GM19328 (cell line): ENCODE measurements around the gene GSC2.

Source experiments
- ATAC-seq: cut with Tn5 transposase; IDR thresholded peaks from one replicate; pipeline ENCODE4 v1.9.1; 2021; ENCODE audit warnings: mild to moderate bottlenecking, moderate library complexity; ENCODE audit not compliant: unreplicated experiment

GSC2 gene

DNA sequence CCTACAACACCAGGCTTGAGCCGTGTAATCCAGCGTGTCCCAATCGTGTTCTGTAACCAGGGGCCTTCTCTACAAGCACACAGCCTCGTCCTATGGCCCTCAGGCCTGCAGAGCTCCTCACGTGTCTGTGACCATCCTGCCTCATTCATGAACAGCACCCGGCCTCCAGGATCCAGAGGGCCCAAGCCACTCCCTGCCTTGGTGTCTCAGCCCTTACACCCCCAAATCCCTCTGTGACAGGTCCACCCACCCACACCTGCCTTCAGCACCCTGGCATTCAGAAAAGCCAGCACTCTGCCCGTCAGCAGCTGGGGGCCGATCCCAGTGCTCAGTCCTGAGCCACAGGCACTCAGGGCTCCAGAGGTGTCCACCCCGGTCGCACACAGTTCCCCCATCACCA lies 13.2 kb downstream of the GSC2 start:
- no peak for ATAC-seq

DNA sequence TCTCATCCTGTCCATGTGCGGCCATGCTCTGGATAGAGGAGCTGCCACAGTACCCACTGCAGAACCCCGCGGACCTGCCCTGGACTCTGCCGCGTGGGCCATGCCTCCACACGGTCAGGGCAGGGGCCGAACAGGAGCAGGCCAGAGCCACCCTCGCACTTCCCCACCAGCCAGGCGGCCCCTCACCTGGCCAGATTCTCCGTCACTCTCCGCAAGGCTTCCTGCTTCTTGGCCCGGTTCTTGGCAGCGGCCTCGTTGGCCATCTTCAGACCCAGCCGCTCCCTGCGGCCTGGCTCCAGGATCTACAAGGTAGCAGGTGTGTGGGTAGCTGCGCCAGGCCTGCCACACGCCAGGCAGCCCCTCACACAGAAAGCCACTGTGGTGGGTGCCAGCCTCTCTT lies 15.2 kb downstream of the GSC2 start:
- ATAC-seq, result no peak

- ATAC-seq, result no peak
These were observed 15.8 kb downstream of the GSC2 start for GRCh38 chr22:19134176-19134831.

DNA sequence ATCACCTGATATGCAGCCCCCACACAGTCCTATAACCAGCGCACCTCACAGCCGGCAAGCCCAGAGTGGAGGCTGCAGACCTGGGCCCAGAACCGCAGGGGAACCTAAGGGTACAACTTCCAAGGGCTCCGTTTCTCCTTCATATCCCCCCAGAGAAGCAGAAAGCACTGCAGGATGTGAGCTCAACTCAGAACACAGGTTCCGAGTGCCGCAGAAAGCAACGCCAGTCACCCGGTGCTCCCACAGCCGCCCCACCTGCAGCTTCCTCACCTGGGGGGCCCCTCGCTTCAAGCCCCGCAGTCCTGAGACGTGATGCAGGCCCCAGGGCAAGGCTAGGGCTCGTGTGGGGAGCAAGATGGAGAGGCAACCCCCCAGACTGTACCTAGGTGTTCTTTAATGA lies 16.5 kb downstream of the GSC2 start:
- ATAC-seq, result no peak

GRCh38 chr22:19132693-19133400 lies 17.2 kb downstream of the GSC2 start:
- no peak for ATAC-seq

GRCh38 chr22:19132153-19132552 lies 17.9 kb downstream of the GSC2 start:
- no peak for ATAC-seq

GRCh38 chr22:19131685-19132015 lies 18.4 kb downstream of the GSC2 start:
- no peak for ATAC-seq

DNA sequence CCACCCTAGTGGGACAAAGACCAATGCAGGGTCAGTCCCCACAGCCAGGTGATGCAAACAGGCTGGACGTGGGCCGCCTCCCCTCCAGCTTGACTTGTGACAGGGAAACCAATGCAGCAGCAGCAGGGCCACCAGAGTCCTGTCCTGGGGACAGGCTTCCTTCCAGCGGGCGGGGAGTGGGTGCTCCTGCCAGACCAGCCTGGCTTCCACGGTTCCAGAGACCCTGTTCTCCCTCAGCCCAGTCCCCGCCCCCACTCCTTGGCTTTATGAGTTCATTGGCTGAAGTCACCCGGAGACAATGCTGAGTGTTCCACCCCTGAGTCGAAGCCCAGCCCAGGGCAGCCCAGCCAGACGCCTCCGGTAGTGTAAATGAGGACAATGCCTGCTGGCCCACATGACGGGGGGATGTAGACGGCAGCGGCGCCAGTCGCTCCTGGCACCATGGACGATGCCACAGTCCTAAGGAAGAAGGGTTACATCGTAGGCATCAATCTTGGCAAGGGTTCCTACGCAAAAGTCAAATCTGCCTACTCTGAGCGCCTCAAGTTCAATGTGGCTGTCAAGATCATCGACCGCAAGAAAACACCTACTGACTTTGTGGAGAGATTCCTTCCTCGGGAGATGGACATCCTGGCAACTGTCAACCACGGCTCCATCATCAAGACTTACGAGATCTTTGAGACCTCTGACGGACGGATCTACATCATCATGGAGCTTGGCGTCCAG lies 19.0 kb downstream of the GSC2 start, which contains the start of gene TSSK2:
TSS of gene TSSK2 (plus strand) at position 350 of the 726 bp plus-strand sequence. CDS start at position 442, 92 bp downstream.
- no peak for ATAC-seq

DNA sequence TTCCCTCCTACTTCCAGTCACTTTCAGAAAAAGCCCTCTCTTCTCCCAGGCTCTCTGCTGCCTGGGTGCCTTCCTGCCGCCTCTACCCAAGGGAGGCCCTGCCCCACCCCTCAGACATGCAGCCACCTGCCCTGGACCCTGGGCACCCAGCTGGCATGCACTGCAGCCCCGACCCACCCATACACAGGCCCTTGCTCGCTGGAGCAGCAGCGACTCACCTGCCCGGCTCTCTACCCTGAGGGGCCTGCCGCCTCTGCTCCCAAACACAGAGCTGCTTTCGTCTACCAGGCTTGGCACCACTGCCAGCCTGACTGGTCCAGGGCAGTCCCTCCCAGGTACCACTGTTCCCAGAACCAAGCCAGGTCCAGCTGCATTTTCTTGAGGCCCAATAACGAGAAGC lies 20.2 kb downstream of the GSC2 start:
- no peak for ATAC-seq

GRCh38 chr22:19128946-19129727 lies 21.0 kb downstream of the GSC2 start:
- ATAC-seq, result no peak

- ATAC-seq, result no peak
These were observed 22.1 kb downstream of the GSC2 start for GRCh38 chr22:19128009-19128401.

DNA sequence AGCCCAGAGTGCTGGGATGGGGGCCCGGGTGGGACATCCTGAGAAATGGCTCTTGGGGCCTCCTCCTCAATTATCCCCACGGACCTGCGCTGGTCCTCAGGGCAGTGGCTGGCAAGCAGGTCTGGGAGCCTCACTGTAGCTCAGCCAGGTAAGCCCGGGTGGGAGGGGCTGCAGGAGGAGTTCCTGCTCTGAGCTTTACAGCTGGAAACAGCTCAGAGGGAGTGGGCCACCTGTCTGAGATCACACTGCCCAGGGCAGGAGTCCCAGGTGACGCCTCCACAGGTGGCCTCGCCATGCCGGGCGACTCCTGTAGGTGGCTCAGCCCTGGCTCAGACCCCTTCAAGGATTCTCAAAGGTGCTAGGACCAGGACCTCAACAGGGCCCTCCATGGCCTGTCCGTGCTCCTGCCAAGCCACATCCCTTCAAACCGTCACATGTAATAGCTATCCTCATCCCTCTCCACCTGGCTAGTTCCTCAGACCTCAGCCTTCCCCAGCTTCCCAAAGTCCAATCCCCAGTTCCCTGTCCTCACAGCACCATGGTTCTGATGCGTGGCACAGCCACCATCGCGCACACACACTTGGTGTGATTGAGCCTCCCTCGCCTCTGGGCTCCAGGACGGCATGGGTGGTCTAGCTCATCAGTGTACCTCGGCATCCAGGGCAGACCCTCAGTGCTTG lies 22.6 kb downstream of the GSC2 start:
- no peak for ATAC-seq

GRCh38 chr22:19126309-19127273 lies 23.5 kb downstream of the GSC2 start:
- no peak for ATAC-seq

- ATAC-seq, result no peak
These were observed 24.4 kb downstream of the GSC2 start for GRCh38 chr22:19125474-19126308.

DNA sequence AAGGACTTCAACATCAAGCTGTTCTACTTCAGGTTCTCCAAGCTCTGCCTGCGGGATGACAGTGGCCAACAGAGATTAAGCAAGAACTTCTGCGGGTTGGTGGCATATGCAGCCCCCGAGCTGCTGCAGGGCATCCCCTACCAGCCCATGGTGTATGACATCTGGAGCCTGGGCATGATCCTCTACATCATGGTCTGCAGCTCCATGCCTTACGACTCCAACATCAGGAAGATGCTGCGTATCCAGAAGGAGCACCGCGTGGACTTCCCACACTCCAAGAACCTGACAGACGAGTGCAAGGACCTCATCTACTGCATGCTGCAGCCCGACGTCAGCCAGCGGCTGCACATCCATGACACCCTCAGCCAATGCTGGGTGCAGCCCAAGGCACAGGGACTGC lies 25.1 kb downstream of the GSC2 start:
- no peak for ATAC-seq

DNA sequence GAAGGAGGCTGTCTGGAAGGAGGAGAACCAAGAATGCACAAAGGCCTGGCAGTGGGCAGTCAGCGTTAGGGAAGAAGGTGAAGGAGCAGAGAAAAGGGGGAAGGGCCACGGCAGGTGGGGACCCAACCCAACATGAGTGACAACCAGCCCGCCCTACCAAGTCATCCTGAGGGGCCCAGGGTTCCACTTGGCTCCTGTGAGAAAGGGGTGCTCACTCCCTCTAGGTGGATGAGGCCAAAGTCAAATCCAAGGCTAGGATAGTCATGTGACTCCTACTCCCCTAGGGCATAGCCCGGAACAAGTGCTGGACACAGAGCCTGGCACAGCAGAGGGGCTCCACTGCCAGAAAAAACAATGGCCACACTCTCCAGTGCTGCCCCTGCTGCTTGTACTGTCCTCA lies 25.7 kb downstream of the GSC2 start:
- no peak for ATAC-seq

GRCh38 chr22:19123936-19124335 lies 26.2 kb downstream of the GSC2 start:
- ATAC-seq, result no peak

DNA sequence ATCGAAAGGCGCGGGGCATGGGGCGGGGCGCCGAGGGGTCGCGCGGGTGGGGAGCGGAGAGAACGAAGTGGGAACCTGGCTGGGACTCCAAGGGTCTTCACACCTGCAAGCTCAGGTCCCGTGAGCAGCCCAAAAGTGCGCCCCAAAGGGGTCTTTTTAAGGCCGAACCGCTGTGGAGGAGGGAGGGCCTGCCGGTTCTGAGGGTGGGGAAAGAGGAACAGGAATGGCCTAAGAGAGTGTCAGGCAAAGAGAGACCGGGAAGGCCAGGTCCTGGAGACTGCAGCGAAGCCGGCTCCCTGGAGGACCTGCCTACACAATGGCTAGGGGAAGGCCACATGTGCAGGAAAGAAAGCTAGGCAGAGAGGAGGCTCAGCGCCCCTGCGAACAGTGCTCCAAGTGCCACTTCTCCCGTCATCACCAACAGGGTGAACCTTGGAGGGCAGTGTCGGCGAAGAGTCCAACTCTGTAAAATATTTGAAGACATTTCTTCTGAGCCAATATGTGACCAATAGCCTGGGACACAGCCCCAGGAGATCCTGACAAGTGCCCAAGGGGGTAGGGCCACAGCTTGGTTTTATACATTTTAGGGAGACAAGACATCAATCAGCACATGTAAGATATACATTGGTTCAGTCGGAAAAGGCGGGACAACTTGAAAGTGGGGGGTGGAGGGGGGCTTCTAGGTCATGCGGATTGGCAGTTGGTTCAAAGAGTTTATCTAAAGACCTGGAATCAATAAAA lies 27.2 kb downstream of the GSC2 start:
- ATAC-seq, result no peak
